ENCODE data around the gene ADCY7.

ADCY7 gene

GRCh38 chr16:50293041-50293783, 26.9 kb downstream of the ADCY7 start:
- Mint-ChIP-seq H3K4me3 (no peak overlapping the region), H3K27ac (no peak overlapping the region), H3K27me3 (no peaks in the 10 kb centered on the region), H3K4me1 (peaks cover 10% of the 10 kb centered on the region), H3K36me3 (peaks cover 2% of the 10 kb centered on the region), H3K9me3 (no peaks in the 10 kb centered on the region)

GRCh38 chr16:50293994-50294855, 27.9 kb downstream of the ADCY7 start:
- Mint-ChIP-seq H3K4me3 (no peak overlapping the region), H3K4me1 (peaks cover 7% of the 10 kb centered on the region), H3K9me3 (no peaks in the 10 kb centered on the region), H3K36me3 (peaks cover 2% of the 10 kb centered on the region), H3K27me3 (no peaks in the 10 kb centered on the region), H3K27ac (no peak overlapping the region)

- Mint-ChIP-seq H3K9me3 (no peaks in the 10 kb centered on the region), H3K4me1 (peaks cover 5% of the 10 kb centered on the region), H3K4me3 (no peak overlapping the region), H3K36me3 (peaks cover 1% of the 10 kb centered on the region), H3K27ac (no peak overlapping the region), H3K27me3 (no peaks in the 10 kb centered on the region)
Observed at GRCh38 chr16:50294955-50295354, 28.6 kb downstream of the ADCY7 start.

- peak overlapping the region; percentile 82 for H3K27ac Mint-ChIP-seq
Observed at GRCh38 chr16:50295541-50296132, 29.3 kb downstream of the ADCY7 start.

GRCh38 chr16:50296807-50297206, 30.5 kb downstream of the ADCY7 start:
- Mint-ChIP-seq H3K9me3 (no peaks in the 10 kb centered on the region), H3K4me3 (no peak overlapping the region), H3K27me3 (no peaks in the 10 kb centered on the region), H3K4me1 (peaks cover 3% of the 10 kb centered on the region), H3K27ac (no peak overlapping the region), H3K36me3 (no peaks in the 10 kb centered on the region)

More at GRCh38 chr16:50295541-50296132, 29.3 kb downstream of the ADCY7 start:
- Mint-ChIP-seq H3K36me3 (no peaks in the 10 kb centered on the region), H3K27me3 (no peaks in the 10 kb centered on the region), H3K4me1 (peaks cover 3% of the 10 kb centered on the region), H3K9me3 (no peaks in the 10 kb centered on the region), H3K4me3 (no peak overlapping the region)

GRCh38 chr16:50297301-50298074, 31.1 kb downstream of the ADCY7 start:
- H3K27ac Mint-ChIP-seq: no peak overlapping the region
- no peaks in the 10 kb centered on the region for H3K27me3 Mint-ChIP-seq
- H3K9me3 Mint-ChIP-seq: no peaks in the 10 kb centered on the region
- no peaks in the 10 kb centered on the region for H3K36me3 Mint-ChIP-seq
- peaks cover 3% of the 10 kb centered on the region for H3K4me1 Mint-ChIP-seq
- no peak overlapping the region for H3K4me3 Mint-ChIP-seq

DNA sequence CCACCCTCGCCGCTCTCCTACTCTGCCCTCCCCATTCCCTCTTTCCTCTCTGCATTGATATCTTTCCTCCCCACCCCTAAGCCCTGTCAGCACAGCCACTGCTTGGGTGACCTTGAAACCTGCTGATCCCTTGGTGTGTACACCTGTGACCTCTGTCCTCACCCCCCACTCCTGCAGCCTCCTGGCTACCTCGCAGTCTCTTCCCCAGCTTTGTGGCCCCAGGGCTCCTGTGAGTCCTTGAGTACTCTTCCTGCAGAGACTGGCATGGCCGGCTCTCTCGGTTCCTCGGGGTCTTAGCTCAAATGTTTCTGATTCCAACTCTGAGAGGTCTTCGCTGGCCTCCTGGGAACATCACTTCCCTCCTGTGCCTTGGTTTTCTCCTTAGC, 31.7 kb downstream of the ADCY7 start:
- no peaks in the 10 kb centered on the region for H3K36me3 Mint-ChIP-seq
- H3K27ac Mint-ChIP-seq: peak overlapping the region; percentile 30
- no peaks in the 10 kb centered on the region for H3K27me3 Mint-ChIP-seq

GRCh38 chr16:50298591-50299507, 32.5 kb downstream of the ADCY7 start:
- Mint-ChIP-seq H3K9me3 (no peaks in the 10 kb centered on the region), H3K36me3 (no peaks in the 10 kb centered on the region), H3K4me3 (no peak overlapping the region), H3K27me3 (no peaks in the 10 kb centered on the region), H3K4me1 (peaks cover 3% of the 10 kb centered on the region), H3K27ac (no peak overlapping the region)

More for the DNA sequence above, 31.7 kb downstream of the ADCY7 start:
- Mint-ChIP-seq H3K9me3 (no peaks in the 10 kb centered on the region), H3K4me1 (peaks cover 3% of the 10 kb centered on the region), H3K4me3 (no peak overlapping the region)

DNA sequence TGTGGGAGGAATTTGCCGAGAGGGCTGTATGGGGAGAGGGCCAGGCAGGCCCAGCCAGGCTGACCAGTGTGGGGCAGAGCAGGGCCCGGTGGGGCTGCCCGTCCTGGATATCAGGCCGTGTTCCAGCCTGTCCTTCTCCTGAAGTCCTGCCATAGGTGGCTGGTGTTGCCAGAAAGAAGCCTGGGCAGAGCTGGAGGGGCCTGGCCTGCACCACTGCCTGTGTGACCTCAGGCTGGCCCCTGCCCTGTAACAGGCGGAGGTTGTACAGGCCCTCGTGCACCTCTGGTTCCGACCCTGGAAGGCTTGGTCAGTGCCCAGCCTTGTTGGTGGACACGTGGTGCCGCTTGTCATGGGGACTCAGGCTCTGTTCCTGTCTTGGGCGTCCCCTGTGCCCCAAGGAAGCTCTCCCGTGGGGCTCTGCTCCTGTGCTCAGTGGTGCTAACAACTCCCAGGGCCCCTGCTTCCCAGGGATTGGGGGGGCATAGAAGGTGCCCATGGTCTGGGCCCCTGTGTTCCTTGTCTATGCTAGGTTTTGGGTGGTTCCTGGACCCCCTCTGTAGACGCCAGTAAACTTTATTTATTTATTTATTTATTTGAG, 33.3 kb downstream of the ADCY7 start:
- H3K4me1 Mint-ChIP-seq: peaks cover 3% of the 10 kb centered on the region
- no peak overlapping the region for H3K4me3 Mint-ChIP-seq
- no peaks in the 10 kb centered on the region for H3K9me3 Mint-ChIP-seq
- no peaks in the 10 kb centered on the region for H3K27me3 Mint-ChIP-seq
- H3K27ac Mint-ChIP-seq: no peak overlapping the region
- no peaks in the 10 kb centered on the region for H3K36me3 Mint-ChIP-seq

DNA sequence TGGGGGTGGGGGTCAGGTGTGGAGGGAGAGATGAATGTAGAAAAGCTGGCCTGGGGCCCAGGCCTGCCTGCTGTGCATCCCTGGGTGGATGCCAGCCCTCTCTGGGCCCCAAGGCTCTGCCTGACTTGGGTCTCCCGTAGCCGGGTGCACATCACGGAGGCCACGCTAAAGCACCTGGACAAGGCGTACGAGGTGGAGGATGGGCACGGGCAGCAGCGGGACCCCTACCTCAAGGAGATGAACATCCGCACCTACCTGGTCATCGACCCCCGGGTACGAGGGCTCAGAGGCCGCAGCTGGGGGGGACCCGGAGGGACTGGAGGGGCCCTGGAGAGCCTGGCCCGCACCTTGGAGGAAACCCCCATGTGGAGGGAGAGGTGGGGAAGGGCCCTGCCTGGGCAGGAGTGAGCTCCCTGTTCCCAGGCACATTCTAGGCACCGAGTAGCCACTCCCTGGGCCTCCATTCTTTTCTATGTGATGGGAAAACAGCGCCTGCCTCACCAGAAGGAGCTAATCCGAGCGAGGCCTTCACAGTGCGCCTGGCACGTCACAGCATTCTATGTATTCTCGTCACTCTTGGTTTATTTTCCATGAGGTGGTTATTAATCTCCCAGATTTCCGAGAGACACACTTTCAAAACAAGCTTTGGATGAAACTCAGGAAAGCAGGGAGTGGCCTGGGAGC, 34.7 kb downstream of the ADCY7 start:
- Mint-ChIP-seq H3K27me3 (no peaks in the 10 kb centered on the region), H3K4me3 (no peak overlapping the region), H3K27ac (no peak overlapping the region), H3K4me1 (no peaks in the 10 kb centered on the region), H3K9me3 (no peaks in the 10 kb centered on the region), H3K36me3 (no peaks in the 10 kb centered on the region)

DNA sequence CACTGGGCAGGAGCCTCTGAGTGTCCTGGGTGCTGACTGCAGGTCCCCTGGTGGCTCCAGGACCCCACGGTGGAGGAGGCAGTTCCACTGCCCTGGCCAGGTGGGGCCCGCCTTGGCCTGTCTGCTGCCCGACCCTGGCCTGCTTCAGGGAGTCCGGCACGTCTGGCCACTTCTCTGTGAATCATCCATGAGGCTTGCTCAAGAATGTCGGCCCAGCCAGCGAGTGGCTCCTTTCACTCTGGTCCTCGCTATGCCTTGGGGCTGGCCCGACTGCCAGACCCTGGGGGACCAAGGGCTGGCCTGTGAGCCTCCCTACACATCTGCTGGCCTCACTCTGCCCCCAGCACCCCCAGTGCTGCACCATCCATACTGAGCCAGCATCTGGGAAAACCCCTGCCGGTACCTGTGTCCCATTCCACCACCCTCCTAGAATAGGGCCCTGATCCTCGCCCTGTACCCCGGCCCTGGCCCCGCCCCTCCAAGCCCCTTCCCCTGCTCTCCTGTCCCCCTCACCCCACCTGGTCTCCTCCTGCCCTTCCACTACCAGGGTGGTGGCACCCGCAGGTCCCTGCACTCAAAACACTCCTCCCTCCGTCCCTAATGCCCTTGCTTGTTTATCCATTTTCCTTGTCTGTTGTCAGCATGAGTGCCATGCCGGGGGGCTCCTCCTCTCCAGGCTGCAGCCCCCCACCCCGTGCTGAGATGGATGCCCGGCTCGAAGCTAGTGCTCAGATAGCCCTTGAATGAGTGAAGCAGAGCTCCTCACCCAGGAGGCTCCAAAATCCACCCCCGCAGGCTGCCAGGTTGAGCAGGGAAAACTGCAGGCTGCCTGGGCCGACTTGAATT, 35.5 kb downstream of the ADCY7 start:
- H3K9me3 Mint-ChIP-seq: no peaks in the 10 kb centered on the region
- H3K4me1 Mint-ChIP-seq: no peaks in the 10 kb centered on the region
- H3K27ac Mint-ChIP-seq: no peak overlapping the region
- H3K27me3 Mint-ChIP-seq: no peaks in the 10 kb centered on the region
- H3K36me3 Mint-ChIP-seq: no peaks in the 10 kb centered on the region
- H3K4me3 Mint-ChIP-seq: no peak overlapping the region

GRCh38 chr16:50302472-50303005, 36.2 kb downstream of the ADCY7 start:
- Mint-ChIP-seq H3K27ac (no peak overlapping the region), H3K36me3 (no peaks in the 10 kb centered on the region), H3K4me1 (no peaks in the 10 kb centered on the region), H3K4me3 (no peak overlapping the region), H3K27me3 (no peaks in the 10 kb centered on the region), H3K9me3 (no peaks in the 10 kb centered on the region)

DNA sequence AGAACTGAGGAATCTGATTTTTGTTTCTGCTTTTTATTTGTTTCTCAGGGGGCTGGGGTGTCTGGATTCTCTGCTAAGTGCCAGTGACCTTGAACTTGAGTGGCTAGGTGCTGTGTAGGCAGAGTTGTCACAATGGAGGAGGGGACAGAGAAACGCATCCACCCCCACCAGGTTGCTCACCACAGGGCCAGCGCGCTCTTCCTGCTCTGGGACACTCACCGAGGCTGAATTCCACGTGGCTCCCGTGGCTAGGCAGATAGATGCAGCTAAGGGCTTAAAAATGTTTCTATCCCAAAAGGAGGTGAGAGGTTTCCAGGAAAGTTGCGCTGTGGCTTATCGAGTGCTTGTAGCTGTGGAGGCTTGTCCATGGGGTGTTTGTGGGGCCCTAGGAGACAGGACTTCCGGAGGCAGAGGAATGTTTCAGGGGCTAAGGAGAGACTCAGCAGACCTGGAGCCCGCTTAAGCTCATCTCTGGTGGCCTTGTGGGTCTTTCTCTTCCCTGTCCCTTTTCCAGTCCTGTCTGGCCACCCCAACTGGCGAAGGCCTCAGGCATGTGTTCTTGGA, 36.8 kb downstream of the ADCY7 start:
- Mint-ChIP-seq H3K27ac (no peak overlapping the region), H3K27me3 (no peaks in the 10 kb centered on the region), H3K9me3 (no peaks in the 10 kb centered on the region), H3K4me3 (no peak overlapping the region), H3K4me1 (no peaks in the 10 kb centered on the region), H3K36me3 (no peaks in the 10 kb centered on the region)

Measured in activated naive CD4-positive, alpha-beta T cell treated with anti-CD3 and anti-CD28 coated beads, Interleukin-2, amount 50 U/mL, for 24 hours (primary cell).